Measurements from ENCODE around the gene WNT4. TPM values are rescaled to one million over a fixed set of nuclear protein-coding genes. Genes with fewer than 3 reads are reported as not detected.

The WNT4 gene
- total and polyA plus RNA-seq, 10 of the 15 experiments (the other 5 are each of a cell fraction or from before 2014, with no cell fraction given): 0.01 TPM; not detected in 9

DNA sequence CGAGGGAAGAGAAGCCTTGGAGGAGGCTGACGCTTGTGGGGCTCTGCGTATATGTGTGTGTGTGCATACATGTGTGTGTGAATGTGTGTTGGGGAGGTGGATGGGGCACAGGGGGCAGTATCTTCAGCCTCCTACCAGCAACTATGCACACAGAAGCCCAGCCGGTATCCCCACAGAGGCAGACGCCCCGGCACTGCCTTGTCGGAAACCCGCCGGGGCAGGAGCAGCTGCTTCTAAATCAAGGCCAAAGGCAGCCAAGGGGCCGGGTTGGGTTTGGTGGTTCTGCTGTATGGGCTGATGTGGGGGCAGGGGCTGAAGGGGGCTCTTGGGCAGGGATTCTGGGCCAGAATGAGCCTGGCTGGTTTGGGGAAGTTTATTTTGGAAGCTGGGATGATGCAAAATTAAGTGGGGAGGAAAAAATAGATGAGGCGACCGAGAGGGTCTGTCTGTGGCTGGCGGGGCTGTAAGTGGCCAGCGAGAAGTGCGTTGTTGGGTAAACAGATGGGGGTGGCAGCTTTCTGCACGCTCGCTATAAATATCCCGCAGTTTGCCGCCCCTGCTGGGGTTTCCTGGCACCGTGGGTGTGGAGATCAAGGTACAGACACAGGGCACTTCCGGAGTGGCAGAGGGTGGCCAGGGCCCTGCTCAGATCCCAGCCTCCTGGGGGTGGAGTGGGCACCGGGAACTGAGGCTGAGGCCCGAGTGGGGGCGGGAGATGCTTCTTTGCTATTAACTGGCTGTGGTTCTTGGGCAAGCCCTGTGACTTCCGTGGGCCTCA is 11.0 kb upstream of the WNT4 start (continued):
- TF ChIP-seq, protein P1, sequence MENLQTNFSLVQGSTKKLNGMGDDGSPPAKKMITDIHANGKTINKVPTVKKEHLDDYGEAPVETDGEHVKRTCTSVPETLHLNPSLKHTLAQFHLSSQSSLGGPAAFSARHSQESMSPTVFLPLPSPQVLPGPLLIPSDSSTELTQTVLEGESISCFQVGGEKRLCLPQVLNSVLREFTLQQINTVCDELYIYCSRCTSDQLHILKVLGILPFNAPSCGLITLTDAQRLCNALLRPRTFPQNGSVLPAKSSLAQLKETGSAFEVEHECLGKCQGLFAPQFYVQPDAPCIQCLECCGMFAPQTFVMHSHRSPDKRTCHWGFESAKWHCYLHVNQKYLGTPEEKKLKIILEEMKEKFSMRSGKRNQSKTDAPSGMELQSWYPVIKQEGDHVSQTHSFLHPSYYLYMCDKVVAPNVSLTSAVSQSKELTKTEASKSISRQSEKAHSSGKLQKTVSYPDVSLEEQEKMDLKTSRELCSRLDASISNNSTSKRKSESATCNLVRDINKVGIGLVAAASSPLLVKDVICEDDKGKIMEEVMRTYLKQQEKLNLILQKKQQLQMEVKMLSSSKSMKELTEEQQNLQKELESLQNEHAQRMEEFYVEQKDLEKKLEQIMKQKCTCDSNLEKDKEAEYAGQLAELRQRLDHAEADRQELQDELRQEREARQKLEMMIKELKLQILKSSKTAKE (IDR thresholded peaks at IDR 0.05; ENCODE audit: low read depth, poor library complexity, severe bottlenecking): no peak

DNA sequence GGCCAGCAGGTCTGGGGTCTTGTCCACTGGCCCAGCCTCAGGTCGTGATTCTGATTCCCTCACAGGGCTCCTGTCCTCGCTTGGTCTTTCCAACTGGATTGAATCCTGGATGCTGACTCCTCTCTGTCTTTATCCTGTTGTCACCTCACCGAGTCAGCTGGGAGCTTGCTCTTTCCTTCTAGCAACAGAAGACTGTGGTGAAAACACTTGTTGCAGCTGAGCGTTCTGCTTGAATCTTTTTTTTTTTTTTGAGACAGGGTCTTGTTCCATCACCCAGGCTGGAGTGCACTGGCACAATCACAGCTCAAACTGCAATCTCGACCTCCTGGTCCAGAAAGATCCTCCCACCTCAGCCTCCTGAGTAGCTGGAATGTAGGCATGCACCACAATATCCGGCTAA is 8.0 kb upstream of the WNT4 start:
- Histone ChIP-seq H3K79me2 (ENCODE audit: control insufficient read depth, insufficient read depth, low read length) (no peaks in the 10 kb centered on the region), H3K9ac (ENCODE audit: control insufficient read depth, insufficient read depth, low read length) (no peak overlapping the region), H3K27ac (ENCODE audit: control insufficient read depth, insufficient read depth) (no peak overlapping the region), H2AFZ (ENCODE audit: control insufficient read depth, low read depth, low read length) (no peak overlapping the region), H3K36me3 (ENCODE audit: control insufficient read depth in 2 of 2, insufficient read depth in 2 of 2, low read length in 1 of 2) (no peaks in the 10 kb centered on the region), H3K4me2 (ENCODE audit: control insufficient read depth, insufficient read depth) (no peak overlapping the region), H4K20me1 (ENCODE audit: control insufficient read depth, insufficient read depth) (no peaks in the 10 kb centered on the region), H3K27me3 (replicated peaks in 1 of 2; ENCODE audit: control insufficient read depth in 2 of 2, insufficient read depth in 2 of 2, low read length in 1 of 2) (no peaks in the 10 kb centered on the region), H3K4me3 (no peak overlapping the region), H3K9me3 (replicated peaks; ENCODE audit: control insufficient read depth, insufficient read depth, low read length) (no peaks in the 10 kb centered on the region), H3K4me1 (ENCODE audit: control insufficient read depth, insufficient read depth, low read length) (no peaks in the 10 kb centered on the region)
- intact Hi-C loops (cut with micrococcal nuclease; ENCODE audit: unreplicated experiment): no loop called here
- CTCF ChIA-PET: no interaction called here
- TF ChIP-seq, protein P2, sequence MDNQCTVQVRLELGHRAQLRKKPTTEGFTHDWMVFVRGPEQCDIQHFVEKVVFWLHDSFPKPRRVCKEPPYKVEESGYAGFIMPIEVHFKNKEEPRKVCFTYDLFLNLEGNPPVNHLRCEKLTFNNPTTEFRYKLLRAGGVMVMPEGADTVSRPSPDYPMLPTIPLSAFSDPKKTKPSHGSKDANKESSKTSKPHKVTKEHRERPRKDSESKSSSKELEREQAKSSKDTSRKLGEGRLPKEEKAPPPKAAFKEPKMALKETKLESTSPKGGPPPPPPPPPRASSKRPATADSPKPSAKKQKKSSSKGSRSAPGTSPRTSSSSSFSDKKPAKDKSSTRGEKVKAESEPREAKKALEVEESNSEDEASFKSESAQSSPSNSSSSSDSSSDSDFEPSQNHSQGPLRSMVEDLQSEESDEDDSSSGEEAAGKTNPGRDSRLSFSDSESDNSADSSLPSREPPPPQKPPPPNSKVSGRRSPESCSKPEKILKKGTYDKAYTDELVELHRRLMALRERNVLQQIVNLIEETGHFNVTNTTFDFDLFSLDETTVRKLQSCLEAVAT (IDR thresholded peaks at IDR 0.05): no peak
- no peak for TF ChIP-seq EZH2 (IDR thresholded peaks at IDR 0.05; ENCODE audit: borderline replicate concordance, control insufficient read depth, low read depth, low read length)
- TF ChIP-seq, protein P3, sequence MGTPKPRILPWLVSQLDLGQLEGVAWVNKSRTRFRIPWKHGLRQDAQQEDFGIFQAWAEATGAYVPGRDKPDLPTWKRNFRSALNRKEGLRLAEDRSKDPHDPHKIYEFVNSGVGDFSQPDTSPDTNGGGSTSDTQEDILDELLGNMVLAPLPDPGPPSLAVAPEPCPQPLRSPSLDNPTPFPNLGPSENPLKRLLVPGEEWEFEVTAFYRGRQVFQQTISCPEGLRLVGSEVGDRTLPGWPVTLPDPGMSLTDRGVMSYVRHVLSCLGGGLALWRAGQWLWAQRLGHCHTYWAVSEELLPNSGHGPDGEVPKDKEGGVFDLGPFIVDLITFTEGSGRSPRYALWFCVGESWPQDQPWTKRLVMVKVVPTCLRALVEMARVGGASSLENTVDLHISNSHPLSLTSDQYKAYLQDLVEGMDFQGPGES (IDR thresholded peaks at IDR 0.05): no peak
- TF ChIP-seq, protein P4, sequence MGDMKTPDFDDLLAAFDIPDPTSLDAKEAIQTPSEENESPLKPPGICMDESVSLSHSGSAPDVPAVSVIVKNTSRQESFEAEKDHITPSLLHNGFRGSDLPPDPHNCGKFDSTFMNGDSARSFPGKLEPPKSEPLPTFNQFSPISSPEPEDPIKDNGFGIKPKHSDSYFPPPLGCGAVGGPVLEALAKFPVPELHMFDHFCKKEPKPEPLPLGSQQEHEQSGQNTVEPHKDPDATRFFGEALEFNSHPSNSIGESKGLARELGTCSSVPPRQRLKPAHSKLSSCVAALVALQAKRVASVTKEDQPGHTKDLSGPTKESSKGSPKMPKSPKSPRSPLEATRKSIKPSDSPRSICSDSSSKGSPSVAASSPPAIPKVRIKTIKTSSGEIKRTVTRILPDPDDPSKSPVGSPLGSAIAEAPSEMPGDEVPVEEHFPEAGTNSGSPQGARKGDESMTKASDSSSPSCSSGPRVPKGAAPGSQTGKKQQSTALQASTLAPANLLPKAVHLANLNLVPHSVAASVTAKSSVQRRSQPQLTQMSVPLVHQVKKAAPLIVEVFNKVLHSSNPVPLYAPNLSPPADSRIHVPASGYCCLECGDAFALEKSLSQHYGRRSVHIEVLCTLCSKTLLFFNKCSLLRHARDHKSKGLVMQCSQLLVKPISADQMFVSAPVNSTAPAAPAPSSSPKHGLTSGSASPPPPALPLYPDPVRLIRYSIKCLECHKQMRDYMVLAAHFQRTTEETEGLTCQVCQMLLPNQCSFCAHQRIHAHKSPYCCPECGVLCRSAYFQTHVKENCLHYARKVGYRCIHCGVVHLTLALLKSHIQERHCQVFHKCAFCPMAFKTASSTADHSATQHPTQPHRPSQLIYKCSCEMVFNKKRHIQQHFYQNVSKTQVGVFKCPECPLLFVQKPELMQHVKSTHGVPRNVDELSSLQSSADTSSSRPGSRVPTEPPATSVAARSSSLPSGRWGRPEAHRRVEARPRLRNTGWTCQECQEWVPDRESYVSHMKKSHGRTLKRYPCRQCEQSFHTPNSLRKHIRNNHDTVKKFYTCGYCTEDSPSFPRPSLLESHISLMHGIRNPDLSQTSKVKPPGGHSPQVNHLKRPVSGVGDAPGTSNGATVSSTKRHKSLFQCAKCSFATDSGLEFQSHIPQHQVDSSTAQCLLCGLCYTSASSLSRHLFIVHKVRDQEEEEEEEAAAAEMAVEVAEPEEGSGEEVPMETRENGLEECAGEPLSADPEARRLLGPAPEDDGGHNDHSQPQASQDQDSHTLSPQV (IDR thresholded peaks at IDR 0.05): no peak
- no peak for TF ChIP-seq BMI1 (IDR thresholded peaks at IDR 0.05; ENCODE audit: borderline replicate concordance)
- TF ChIP-seq KAT2A (conservative IDR thresholded peaks at IDR 0.05; ENCODE audit: control insufficient read depth, low read depth, low read length): no peak
- no peak for TF ChIP-seq ATF7 (IDR thresholded peaks at IDR 0.05; ENCODE audit: low read depth)
- no peak for TF ChIP-seq ZNF384 (IDR thresholded peaks at IDR 0.05; ENCODE audit: borderline replicate concordance, low read depth, low read length)
- no peak for TF ChIP-seq BACH1 (IDR thresholded peaks at IDR 0.05; ENCODE audit: borderline replicate concordance)
- no peak for TF ChIP-seq KLF5 (IDR thresholded peaks at IDR 0.05; ENCODE audit: partially characterized antibody)
- TF ChIP-seq SIX5 (IDR thresholded peaks at IDR 0.05; ENCODE audit: low read depth, low read length, severe bottlenecking): no peak
- TF ChIP-seq FOXM1 (IDR thresholded peaks at IDR 0.05; ENCODE audit: low read depth, low read length): no peak
- POLR2A ChIA-PET: interaction anchor here (0.6 kb wide), 1 partner anchor 11 kb away, joined by 3 read pairs; no protein-coding TSS in a partner anchor
- SMC1A ChIA-PET (ENCODE audit: uncharacterized antibody, unreplicated experiment): no interaction called here
- RAD21 ChIA-PET (ENCODE audit: unreplicated experiment): no interaction called here
- 2% methylated on average over 6 of the region's 6 CpGs for WGBS (ENCODE audit: insufficient coverage, insufficient replicate concordance, low lambda C conversion rate, missing lambda C conversion rate)
- no peak for FAIRE-seq
- no peak for DNase-seq (ENCODE audit: low read depth, low spot score)
- in situ Hi-C loops (cut with MboI): no loop called here
- no peak for ATAC-seq
- no TSS peak for BruUV-seq (replicated peaks)
